Testis (tissue), 2 donors: Measurements from ENCODE around the gene SCARB2.

Source experiments
- POLR2A ChIP-seq: fragments of 450-650 bp; IDR thresholded peaks from one replicate; pipeline ENCODE4 v1.6.1; 2017; ENCODE audit warnings: antibody characterized with exemption, mild to moderate bottlenecking, moderate library complexity
- TF ChIP-seq, protein P1 (sequence below), 3 experiments: fragments of 450-650 bp in 2 of 3; fragments of 200-600 bp in 1 of 3; sonication (generic) in 1 of 3; IDR thresholded peaks; one replicate each; pipeline ENCODE4 v1.5.1; 2016 to 2019; ENCODE audit warnings: antibody characterized with exemption in 3 of 3, mild to moderate bottlenecking in 2 of 3, moderate library complexity in 1 of 3

DNA sequence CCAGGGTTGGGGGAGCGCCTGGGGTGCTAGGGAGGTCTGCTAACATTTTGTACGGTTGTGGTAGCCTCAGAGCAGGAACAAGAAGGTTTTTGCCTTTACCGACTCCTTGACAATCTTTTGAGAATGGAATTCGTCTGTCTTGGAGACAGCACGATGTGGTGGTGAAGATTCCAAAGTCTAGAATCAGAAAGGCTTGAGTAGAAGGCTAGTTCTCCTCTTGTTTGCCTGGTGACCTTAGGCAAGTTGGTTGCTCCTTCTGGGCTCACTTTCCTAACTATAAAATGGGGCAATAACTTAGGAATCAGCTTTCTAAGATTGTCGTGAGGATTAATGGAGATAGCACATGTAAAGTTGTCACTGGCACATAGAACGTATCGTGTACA, 38.6 kb upstream of the SCARB2 start:
- TF ChIP-seq, protein P1, sequence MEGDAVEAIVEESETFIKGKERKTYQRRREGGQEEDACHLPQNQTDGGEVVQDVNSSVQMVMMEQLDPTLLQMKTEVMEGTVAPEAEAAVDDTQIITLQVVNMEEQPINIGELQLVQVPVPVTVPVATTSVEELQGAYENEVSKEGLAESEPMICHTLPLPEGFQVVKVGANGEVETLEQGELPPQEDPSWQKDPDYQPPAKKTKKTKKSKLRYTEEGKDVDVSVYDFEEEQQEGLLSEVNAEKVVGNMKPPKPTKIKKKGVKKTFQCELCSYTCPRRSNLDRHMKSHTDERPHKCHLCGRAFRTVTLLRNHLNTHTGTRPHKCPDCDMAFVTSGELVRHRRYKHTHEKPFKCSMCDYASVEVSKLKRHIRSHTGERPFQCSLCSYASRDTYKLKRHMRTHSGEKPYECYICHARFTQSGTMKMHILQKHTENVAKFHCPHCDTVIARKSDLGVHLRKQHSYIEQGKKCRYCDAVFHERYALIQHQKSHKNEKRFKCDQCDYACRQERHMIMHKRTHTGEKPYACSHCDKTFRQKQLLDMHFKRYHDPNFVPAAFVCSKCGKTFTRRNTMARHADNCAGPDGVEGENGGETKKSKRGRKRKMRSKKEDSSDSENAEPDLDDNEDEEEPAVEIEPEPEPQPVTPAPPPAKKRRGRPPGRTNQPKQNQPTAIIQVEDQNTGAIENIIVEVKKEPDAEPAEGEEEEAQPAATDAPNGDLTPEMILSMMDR (IDR thresholded peaks at IDR 0.05) = no peak
- no peak for TF ChIP-seq POLR2A
